ENCODE data around the gene PTPN5. TPM values are rescaled to one million over a fixed set of nuclear protein-coding genes. Genes with fewer than 3 reads are reported as not detected.
A peak's percentile ranks its signal among the peaks of the same experiment; 100 is the strongest.

Gene PTPN5
- total RNA-seq, 4 donors from 2014 or later, result 0.15 to 0.51 (median 0.39) TPM

GRCh38 chr11:18802381-18803257, 11.0 kb upstream of the PTPN5 start:
- Histone ChIP-seq H3K9me3 (no peaks in the 10 kb centered on the region), H3K4me1 (no peaks in the 10 kb centered on the region), H3K27me3 (no peaks in the 10 kb centered on the region), H3K4me3 (no peak overlapping the region), H3K27ac (no peak overlapping the region), H3K36me3 (no peaks in the 10 kb centered on the region)
- in situ Hi-C loops (cut with MboI; ENCODE audit: low sequenced_read_pairs in 4 of 4), result no loop called here
- ATAC-seq (no peak), DNase-seq (no peak)
- TF ChIP-seq POLR2A (IDR thresholded peaks at IDR 0.05) (no peak), CTCF (IDR thresholded peaks at IDR 0.05 in 4 of 5, conservative IDR thresholded peaks at IDR 0.05 in 1 of 5) (peak in 2 of 5 experiments; percentile 30 to 31)
- intact Hi-C loops (cut with DNase I; ENCODE audit: low total_unique reads), result no loop called here

GRCh38 chr11:18798799-18799469, 7.3 kb upstream of the PTPN5 start:
- Histone ChIP-seq H3K4me1 (no peaks in the 10 kb centered on the region), H3K27ac (no peak overlapping the region), H3K4me3 (no peak overlapping the region), H3K27me3 (peaks cover 0 to 3% (median 0%) of the 10 kb centered on the region in 3 donors), H3K36me3 (no peaks in the 10 kb centered on the region), H3K9me3 (no peaks in the 10 kb centered on the region)
- in situ Hi-C loops (cut with MboI; ENCODE audit: low sequenced_read_pairs in 4 of 4) (no loop called here), intact Hi-C loops (cut with DNase I; ENCODE audit: low total_unique reads) (no loop called here)
- no peak for TF ChIP-seq POLR2A (IDR thresholded peaks at IDR 0.05)
- no peak for TF ChIP-seq CTCF (IDR thresholded peaks at IDR 0.05 in 4 of 5, conservative IDR thresholded peaks at IDR 0.05 in 1 of 5)
- no peak for ATAC-seq
- no peak for DNase-seq

- no peaks in the 10 kb centered on the region for H3K9me3 ChIP-seq
- no peaks in the 10 kb centered on the region for H3K4me1 ChIP-seq
- no peak for TF ChIP-seq POLR2A (IDR thresholded peaks at IDR 0.05)
- no peak for TF ChIP-seq CTCF (IDR thresholded peaks at IDR 0.05 in 4 of 5, conservative IDR thresholded peaks at IDR 0.05 in 1 of 5)
- no peak overlapping the region for H3K27ac ChIP-seq
- H3K36me3 ChIP-seq, result no peaks in the 10 kb centered on the region
- DNase-seq (no peak), ATAC-seq (no peak)
- intact Hi-C loops (cut with DNase I; ENCODE audit: low total_unique reads), result no loop called here
- H3K27me3 ChIP-seq, result peaks cover 11 to 21% (median 18%) of the 10 kb centered on the region in 3 donors
- in situ Hi-C loops (cut with MboI; ENCODE audit: low sequenced_read_pairs in 4 of 4), result no loop called here
- H3K4me3 ChIP-seq, result no peak overlapping the region
These were observed 3.4 kb upstream of the PTPN5 start for GRCh38 chr11:18794956-18795355.

DNA sequence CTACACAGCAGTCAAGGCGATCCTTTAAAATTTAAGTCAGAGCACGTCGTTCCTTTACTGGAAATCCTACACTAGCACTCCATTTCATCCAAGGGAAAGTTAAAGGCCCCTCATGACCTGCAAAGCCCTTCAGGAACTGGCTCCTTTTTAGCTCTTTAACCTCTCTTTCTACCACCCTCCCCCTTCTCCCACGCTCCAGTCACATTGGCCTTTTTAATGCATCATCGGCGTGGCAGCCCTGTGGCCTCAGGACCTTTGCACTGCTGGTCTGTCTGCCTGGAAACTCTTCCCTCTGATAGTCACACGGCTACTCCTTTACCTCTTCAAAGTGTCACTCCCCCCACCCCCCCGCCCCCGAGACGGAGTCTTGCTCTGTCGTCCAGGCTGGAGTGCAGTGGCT, 1.2 kb upstream of the PTPN5 start:
- TF ChIP-seq CTCF (IDR thresholded peaks at IDR 0.05 in 4 of 5, conservative IDR thresholded peaks at IDR 0.05 in 1 of 5) (no peak), POLR2A (IDR thresholded peaks at IDR 0.05) (no peak)
- in situ Hi-C loops (cut with MboI; ENCODE audit: low sequenced_read_pairs in 4 of 4) (no loop called here), intact Hi-C loops (cut with DNase I; ENCODE audit: low total_unique reads) (no loop called here)
- DNase-seq, result no peak
- H3K27ac ChIP-seq, result no peak overlapping the region
- no peak for ATAC-seq
- H3K4me1 ChIP-seq, result no peaks in the 10 kb centered on the region
- H3K36me3 ChIP-seq, result no peaks in the 10 kb centered on the region
- H3K27me3 ChIP-seq, result peaks cover 11 to 21% (median 18%) of the 10 kb centered on the region in 3 donors
- no peaks in the 10 kb centered on the region for H3K9me3 ChIP-seq
- H3K4me3 ChIP-seq, result no peak overlapping the region
